Activated T-helper 17 cell treated with anti-CD3 and anti-CD28 coated beads, Interleukin-2, amount 50 U/mL, for 72 hours (primary cell): ENCODE results near the gene TRPV4. TPM values are rescaled to one million over a fixed set of nuclear protein-coding genes. Genes with fewer than 3 reads are reported as not detected.

ENCODE experiments used
- ATAC-seq: fragments of 150-1000 bp; cut with Tn5 transposase; replicated peaks from 2 replicates; pipeline ENCODE4 v1.10.0; 2021; ENCODE audit warnings: mild to moderate bottlenecking, moderate library complexity
- H3K27ac Mint-ChIP-seq: one replicate; pipeline ENCODE4 v1.8.0; 2022; ENCODE audit warnings: mixed read lengths
- H3K27me3 Mint-ChIP-seq: one replicate; pipeline ENCODE4 v1.8.0; 2022; ENCODE audit warnings: mixed read lengths
- H3K36me3 Mint-ChIP-seq: one replicate; pipeline ENCODE4 v1.8.0; 2022; ENCODE audit warnings: low read depth, mild to moderate bottlenecking, mixed read lengths
- H3K4me1 Mint-ChIP-seq: one replicate; pipeline ENCODE4 v1.8.0; 2022; ENCODE audit warnings: mixed read lengths
- H3K4me3 Mint-ChIP-seq: one replicate; pipeline ENCODE4 v1.8.0; 2022; ENCODE audit warnings: mild to moderate bottlenecking, mixed read lengths
- H3K9me3 Mint-ChIP-seq: one replicate; pipeline ENCODE4 v1.8.0; 2022; ENCODE audit warnings: mixed read lengths
- total RNA-seq, 2 donors: library from RNA; stranded (reverse); gene quantifications; one replicate each; pipeline ENCODE4 v1.2.3, GENCODE V29; 2022

TRPV4 gene
- total RNA-seq, 2 donors from 2014 or later, result not detected

DNA sequence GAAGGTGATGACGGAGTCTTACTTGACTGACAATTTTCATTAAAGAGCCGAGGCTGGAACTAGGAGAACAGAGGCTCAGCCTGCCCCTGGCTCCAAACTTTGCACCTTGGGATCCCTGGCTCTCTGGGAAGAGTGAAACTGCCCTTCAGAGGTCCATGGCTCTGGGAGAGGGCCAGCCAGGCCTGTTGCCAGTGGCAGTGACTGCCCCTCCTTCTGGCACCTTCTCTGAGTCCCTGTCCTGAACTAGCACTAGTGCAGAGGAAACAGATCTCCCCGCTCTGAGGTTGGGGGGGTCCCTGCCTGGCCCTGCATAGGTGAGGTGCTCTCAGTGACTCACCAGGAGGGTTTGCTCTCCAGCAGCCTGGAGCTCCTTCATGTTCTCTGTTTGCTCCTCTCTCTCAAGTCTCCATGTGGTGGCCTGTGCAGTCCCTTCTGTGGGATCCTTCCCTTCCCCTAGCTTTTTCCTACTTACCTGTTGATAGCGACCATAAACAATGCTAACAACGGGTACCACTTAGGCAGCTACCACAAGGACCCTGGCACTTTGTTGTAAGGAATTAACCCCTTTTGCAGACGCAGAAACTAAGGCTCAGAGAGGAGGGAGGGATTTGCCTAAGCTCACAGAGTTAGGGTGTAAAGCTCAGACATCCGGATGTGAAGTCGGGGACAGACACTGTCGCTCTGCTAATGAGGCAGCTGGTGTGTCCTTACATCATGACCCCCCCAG, 97.2 kb downstream of the TRPV4 start:
- Mint-ChIP-seq H3K36me3 (no peaks in the 10 kb centered on the region), H3K9me3 (no peaks in the 10 kb centered on the region), H3K27me3 (peaks cover 19% of the 10 kb centered on the region), H3K4me3 (no peak overlapping the region), H3K27ac (no peak overlapping the region), H3K4me1 (peaks cover 4% of the 10 kb centered on the region)
- no peak for ATAC-seq

DNA sequence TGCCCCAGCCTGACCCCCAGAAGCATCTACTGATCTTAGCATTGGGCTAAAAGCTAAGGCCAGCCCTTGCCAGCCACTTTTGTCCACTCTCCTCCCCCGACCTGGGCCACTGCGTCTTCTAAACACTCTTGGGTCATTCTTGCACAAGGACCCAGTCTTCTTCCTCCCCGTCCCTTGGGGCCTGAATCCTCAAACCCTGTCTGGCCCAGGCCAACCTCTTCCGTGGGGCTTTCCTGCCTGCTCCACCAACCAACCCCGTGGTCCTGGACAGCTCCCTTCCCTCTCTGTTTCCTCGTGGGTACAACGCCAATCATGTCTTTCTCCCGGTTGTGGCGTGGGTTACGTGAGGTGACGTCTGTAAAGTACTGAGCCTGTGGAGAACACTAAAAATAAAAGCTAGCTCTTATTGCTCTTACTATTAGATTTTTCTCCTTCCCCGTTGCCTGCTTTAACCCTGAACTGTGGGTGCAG, 98.1 kb downstream of the TRPV4 start:
- Mint-ChIP-seq H3K4me1 (peaks cover 4% of the 10 kb centered on the region), H3K9me3 (no peaks in the 10 kb centered on the region), H3K36me3 (no peaks in the 10 kb centered on the region), H3K4me3 (no peak overlapping the region), H3K27ac (no peak overlapping the region), H3K27me3 (peaks cover 19% of the 10 kb centered on the region)
- no peak for ATAC-seq

DNA sequence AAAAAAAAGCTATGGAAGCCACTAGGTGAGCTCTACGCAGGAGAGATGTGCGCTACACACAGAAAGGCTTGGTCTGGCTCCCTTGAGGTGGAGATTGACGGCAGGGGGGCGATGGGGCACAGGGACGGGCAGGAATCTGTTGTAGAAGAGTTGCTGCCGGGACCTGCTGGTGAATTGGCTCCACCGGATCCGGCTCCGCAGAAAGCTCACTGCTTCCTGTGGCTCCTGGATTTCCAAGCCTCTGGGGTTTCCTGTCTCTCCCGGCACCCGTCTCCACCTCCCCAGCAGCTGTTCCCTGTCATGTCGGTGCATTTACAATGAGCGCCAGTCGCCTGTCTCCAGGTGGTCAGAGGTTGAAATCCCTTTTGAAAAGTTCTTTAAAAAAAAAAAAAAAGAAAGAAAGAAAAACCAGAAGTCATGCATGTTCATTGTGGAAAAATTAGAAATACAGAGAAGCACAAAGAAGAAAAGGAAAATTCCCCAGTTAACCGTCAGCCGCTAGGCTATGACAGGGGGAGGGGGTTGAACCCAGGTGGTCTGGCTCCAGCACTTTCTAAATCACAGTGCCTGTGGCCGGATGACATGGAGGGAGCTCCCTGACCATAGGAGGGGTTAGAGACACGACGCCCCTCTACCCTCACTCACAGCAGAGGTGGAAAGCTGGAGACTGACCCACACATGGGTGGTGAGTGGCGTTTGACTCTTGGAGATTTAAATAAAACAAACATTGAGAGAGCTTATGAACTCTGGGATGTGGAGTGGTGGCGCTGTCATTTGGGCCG, 98.8 kb downstream of the TRPV4 start:
- H3K27me3 Mint-ChIP-seq, result peaks cover 19% of the 10 kb centered on the region
- H3K4me3 Mint-ChIP-seq, result no peak overlapping the region
- no peaks in the 10 kb centered on the region for H3K36me3 Mint-ChIP-seq
- no peak overlapping the region for H3K27ac Mint-ChIP-seq
- H3K4me1 Mint-ChIP-seq, result peaks cover 4% of the 10 kb centered on the region
- H3K9me3 Mint-ChIP-seq, result no peaks in the 10 kb centered on the region
- no peak for ATAC-seq

Other genes starting within 250 kb of the TRPV4 start
- gene FAM222A, start 119.6 kb downstream of the TRPV4 start, total RNA-seq, result under 1 TPM; 0.11 to 0.63 TPM
- gene GLTP, start 47.1 kb upstream of the TRPV4 start, total RNA-seq, result 10 to 100 TPM; 25.7 to 26.4 TPM
- 10 to 100 TPM in 1 of 2 donors, 1 to 10 TPM in 1; 9.8 to 20.2 TPM for gene TCHP, start 66.9 kb upstream of the TRPV4 start, total RNA-seq
- gene GIT2, start 163.0 kb upstream of the TRPV4 start, total RNA-seq, result 10 to 100 TPM; 70.8 to 75.2 TPM
- gene ANKRD13A, start 166.0 kb upstream of the TRPV4 start, total RNA-seq, result 10 to 100 TPM; 61.4 to 68.5 TPM
- gene C12orf76, start 215.1 kb upstream of the TRPV4 start, total RNA-seq, result 10 to 100 TPM in 1 of 2 donors, 1 to 10 TPM in 1; 9.9 to 16.3 TPM